ENCODE measurements around the gene ITGB4. TPM values are rescaled to one million over a fixed set of nuclear protein-coding genes. Genes with fewer than 3 reads are reported as not detected.

The ITGB4 gene
- total and polyA plus RNA-seq, 2 donors (not counting 3 experiments of a cell fraction or from before 2014, with no cell fraction given): 4.2 to 6.7 TPM

DNA sequence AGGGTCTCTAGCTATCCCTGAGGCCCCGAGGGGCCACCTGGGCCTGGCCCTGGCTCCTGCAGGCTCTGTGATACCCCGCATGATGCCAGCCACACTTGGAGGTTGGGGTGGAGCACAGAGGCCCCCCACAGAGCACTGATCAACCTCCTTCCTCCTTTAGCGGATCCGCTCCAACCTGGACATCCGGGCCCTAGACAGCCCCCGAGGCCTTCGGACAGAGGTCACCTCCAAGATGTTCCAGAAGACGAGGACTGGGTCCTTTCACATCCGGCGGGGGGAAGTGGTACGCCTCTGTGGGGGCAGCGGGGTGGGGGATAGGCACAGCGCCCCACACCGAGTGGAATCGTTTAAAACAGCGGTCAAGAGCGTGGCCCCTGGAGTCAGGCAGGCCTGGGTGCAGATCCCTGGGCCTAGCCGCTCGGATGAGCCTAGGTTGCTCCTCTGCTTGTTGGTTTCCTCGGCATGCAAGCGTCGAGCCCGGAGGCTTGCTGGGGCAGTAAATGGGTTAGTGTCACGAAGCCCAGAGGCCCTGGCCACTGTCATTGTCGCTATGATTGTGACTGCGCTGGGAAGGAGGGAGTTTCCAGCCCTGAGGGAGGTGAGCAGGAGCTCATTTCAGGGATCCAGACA, 9.9 kb downstream of the ITGB4 start:
- ChIA-PET POLR2A (no interaction called here), CTCF (interaction anchor here (0.6 to 2.8 kb wide), 6 partner anchors 17 to 97 kb away, joined by 3 to 13 read pairs (median 4); no protein-coding TSS in a partner anchor)
- intact Hi-C loops (cut with micrococcal nuclease): no loop called here
- Histone ChIP-seq H3K9ac (replicated peaks; ENCODE audit: extremely low read depth, insufficient read depth, low read length) (no peak overlapping the region), H3K36me3 (ENCODE audit: control insufficient read depth in 2 of 2, extremely low read depth in 1 of 2, insufficient read depth in 2 of 2, low read length in 2 of 2) (no peaks in the 10 kb centered on the region), H3K27me3 (ENCODE audit: control insufficient read depth in 2 of 2, insufficient read depth in 2 of 2, low read length in 2 of 2) (no peaks in the 10 kb centered on the region), H3K9me3 (replicated peaks; ENCODE audit: control insufficient read depth, insufficient read depth, low read length) (no peaks in the 10 kb centered on the region), H3K4me1 (ENCODE audit: control insufficient read depth, extremely low read depth, insufficient read depth, low read length) (no peaks in the 10 kb centered on the region), H3K79me2 (ENCODE audit: control insufficient read depth, insufficient read depth, low read length) (no peaks in the 10 kb centered on the region), H3K9me1 (replicated peaks; ENCODE audit: control insufficient read depth, extremely low read depth, insufficient read depth, low read length) (no peaks in the 10 kb centered on the region), H2AFZ (ENCODE audit: low read depth, low read length) (no peak overlapping the region), H4K20me1 (replicated peaks; ENCODE audit: control insufficient read depth, extremely low read depth, insufficient read depth, low read length) (no peaks in the 10 kb centered on the region), H3K27ac (ENCODE audit: insufficient read depth, low read depth, low read length) (no peak overlapping the region), H3K4me2 (ENCODE audit: insufficient read depth, low read length) (no peak overlapping the region), H3K4me3 (replicated peaks in 1 of 3; ENCODE audit: insufficient read depth in 1 of 3, low read depth in 1 of 3, low read length in 3 of 3) (no peak overlapping the region)
- FAIRE-seq (no peak), DNase-seq (ENCODE audit: low read depth, low spot score) (no peak)
- dilution Hi-C loops (cut with MboI; ENCODE audit: extremely low pct_ligation_motif_present, low sequenced_read_pairs): no loop called here
- no TSS peak for BruUV-seq (replicated peaks)
- no peak for TF ChIP-seq JUN (IDR thresholded peaks at IDR 0.05; ENCODE audit: borderline replicate concordance, insufficient read depth, insufficient read length, low read depth)
- no peak for TF ChIP-seq EZH2 (IDR thresholded peaks at IDR 0.05; ENCODE audit: borderline replicate concordance, low read depth, low read length, severe bottlenecking)
- no peak for TF ChIP-seq POLR2A (IDR thresholded peaks at IDR 0.05; ENCODE audit: low read depth, low read length)
- TF ChIP-seq FOS (IDR thresholded peaks at IDR 0.05; ENCODE audit: borderline replicate concordance, insufficient read depth, low read length): no peak

DNA sequence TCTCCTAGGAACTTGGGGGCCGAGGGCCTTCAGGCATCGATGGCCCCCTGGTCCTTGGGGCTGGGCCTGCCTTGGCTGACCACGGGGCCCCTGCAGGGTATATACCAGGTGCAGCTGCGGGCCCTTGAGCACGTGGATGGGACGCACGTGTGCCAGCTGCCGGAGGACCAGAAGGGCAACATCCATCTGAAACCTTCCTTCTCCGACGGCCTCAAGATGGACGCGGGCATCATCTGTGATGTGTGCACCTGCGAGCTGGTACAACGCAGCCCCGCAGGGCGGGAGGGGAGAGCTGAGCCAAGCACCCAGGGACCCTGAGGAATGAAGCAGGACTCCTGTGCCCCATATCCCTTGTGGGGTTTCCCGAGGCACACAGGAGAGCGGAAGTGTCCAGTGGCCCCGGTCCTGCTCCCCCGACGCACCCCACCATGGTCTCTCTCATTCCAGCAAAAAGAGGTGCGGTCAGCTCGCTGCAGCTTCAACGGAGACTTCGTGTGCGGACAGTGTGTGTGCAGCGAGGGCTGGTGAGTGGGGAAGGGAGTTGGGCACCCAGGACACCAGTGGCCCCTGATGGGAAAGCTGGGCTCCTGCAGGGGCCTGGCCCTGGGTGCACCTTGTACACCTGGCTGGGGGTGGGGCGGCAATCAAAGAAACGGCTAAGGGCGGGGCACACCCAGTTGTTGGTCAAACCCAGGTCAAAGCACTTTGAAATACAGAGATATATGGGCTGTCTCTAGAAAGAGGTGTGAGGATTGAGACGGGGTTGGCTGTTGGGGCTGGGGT, 10.6 kb downstream of the ITGB4 start:
- Histone ChIP-seq H3K4me1 (ENCODE audit: control insufficient read depth, extremely low read depth, insufficient read depth, low read length) (no peaks in the 10 kb centered on the region), H3K9me1 (replicated peaks; ENCODE audit: control insufficient read depth, extremely low read depth, insufficient read depth, low read length) (no peaks in the 10 kb centered on the region), H3K9ac (replicated peaks; ENCODE audit: extremely low read depth, insufficient read depth, low read length) (no peak overlapping the region), H3K79me2 (ENCODE audit: control insufficient read depth, insufficient read depth, low read length) (no peaks in the 10 kb centered on the region), H3K27me3 (ENCODE audit: control insufficient read depth in 2 of 2, insufficient read depth in 2 of 2, low read length in 2 of 2) (no peaks in the 10 kb centered on the region), H3K36me3 (ENCODE audit: control insufficient read depth in 2 of 2, extremely low read depth in 1 of 2, insufficient read depth in 2 of 2, low read length in 2 of 2) (no peaks in the 10 kb centered on the region), H3K27ac (ENCODE audit: insufficient read depth, low read depth, low read length) (no peak overlapping the region), H3K9me3 (replicated peaks; ENCODE audit: control insufficient read depth, insufficient read depth, low read length) (no peaks in the 10 kb centered on the region), H4K20me1 (replicated peaks; ENCODE audit: control insufficient read depth, extremely low read depth, insufficient read depth, low read length) (no peaks in the 10 kb centered on the region), H2AFZ (ENCODE audit: low read depth, low read length) (no peak overlapping the region), H3K4me3 (replicated peaks in 1 of 3; ENCODE audit: insufficient read depth in 1 of 3, low read depth in 1 of 3, low read length in 3 of 3) (no peak overlapping the region), H3K4me2 (ENCODE audit: insufficient read depth, low read length) (no peak overlapping the region)
- intact Hi-C loops (cut with micrococcal nuclease): no loop called here
- ChIA-PET POLR2A (no interaction called here), CTCF (interaction anchor here (0.6 to 2.8 kb wide), 6 partner anchors 16 to 99 kb away, joined by 3 to 13 read pairs (median 4); partner anchors contain the start of gene SMIM5)
- BruUV-seq (replicated peaks): no TSS peak
- no peak for FAIRE-seq
- DNase-seq (ENCODE audit: low read depth, low spot score): no peak
- dilution Hi-C loops (cut with MboI; ENCODE audit: extremely low pct_ligation_motif_present, low sequenced_read_pairs): no loop called here
- TF ChIP-seq CTCF (IDR thresholded peaks at IDR 0.05; ENCODE audit: extremely low read depth in 1 of 2, insufficient read depth in 1 of 2, low read depth in 1 of 2, low read length in 2 of 2) (no peak), JUN (IDR thresholded peaks at IDR 0.05; ENCODE audit: borderline replicate concordance, insufficient read depth, insufficient read length, low read depth) (no peak), POLR2A (IDR thresholded peaks at IDR 0.05; ENCODE audit: low read depth, low read length) (no peak), POLR2AphosphoS5 (IDR thresholded peaks at IDR 0.05; ENCODE audit: insufficient read depth, low read depth, low read length) (no peak), EZH2 (IDR thresholded peaks at IDR 0.05; ENCODE audit: borderline replicate concordance, low read depth, low read length, severe bottlenecking) (no peak), GATA2 (IDR thresholded peaks at IDR 0.05; ENCODE audit: insufficient read depth, insufficient read length, low read depth, low read length) (no peak), MAX (IDR thresholded peaks at IDR 0.05; ENCODE audit: insufficient read depth, insufficient read length) (no peak), MYC (IDR thresholded peaks at IDR 0.05; ENCODE audit: low read depth, low read length) (no peak), FOS (IDR thresholded peaks at IDR 0.05; ENCODE audit: borderline replicate concordance, insufficient read depth, low read length) (no peak)
